CD4-positive, alpha-beta T cell treated with Interleukin-6 for 4 hours (primary cell): ENCODE data around the gene GIT1.

Experiments
- DNase-seq: peaks from one replicate; pipeline ENCODE4 v3.0.0-alpha.2; 2020; ENCODE audit warnings: mixed read lengths

Gene GIT1

GRCh38 chr17:29592850-29593551, 3.6 kb upstream of the GIT1 start, which contains the start of gene ANKRD13B:
ANKRD13B (plus strand) TSS chr17:29593132; CDS start chr17:29593622, 490 bp downstream.
- peak; percentile 54 for DNase-seq

DNA sequence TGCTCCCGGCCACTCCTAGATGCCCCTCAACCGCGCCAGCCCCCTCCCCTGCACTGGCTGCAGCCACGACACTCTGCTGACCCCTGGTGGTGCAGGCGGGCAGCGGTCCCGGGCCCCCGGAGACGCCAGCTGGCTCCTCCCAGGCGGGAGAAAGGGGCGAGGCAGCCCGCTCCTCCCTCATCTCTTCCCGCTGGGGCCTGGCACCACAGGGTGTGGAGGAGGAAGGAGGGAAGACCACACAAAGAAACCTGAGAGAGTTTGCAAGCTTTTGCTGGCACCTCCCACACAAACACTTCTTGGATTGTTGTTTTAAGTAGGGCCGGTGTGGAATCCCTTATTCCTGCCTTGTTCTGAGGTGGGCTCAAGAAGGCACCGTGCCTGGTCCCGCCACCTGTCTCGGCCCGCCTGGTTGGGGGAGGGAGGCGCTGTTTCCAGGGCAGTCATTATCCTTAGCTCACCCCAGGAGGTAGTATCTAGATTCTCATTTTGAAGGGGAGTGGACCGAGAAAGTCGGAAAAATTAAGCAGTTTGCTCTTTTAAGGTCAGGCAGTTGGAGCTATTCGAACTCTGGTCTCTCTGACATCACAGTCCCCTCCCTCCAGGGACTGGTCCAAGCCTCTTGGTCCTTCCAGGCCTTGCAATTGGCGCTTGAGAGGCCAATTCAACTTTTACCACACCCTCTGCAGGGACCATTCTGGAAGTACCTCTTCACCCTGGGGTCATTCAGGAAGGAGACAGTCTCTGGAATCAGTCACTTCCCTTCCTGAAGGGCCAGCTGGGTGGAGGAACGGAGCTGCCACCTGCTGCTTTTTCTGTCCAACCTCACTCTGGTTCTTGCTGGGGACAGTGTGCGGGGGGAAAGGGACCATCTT, 2.5 kb upstream of the GIT1 start:
- peak; percentile 84 for DNase-seq

DNA sequence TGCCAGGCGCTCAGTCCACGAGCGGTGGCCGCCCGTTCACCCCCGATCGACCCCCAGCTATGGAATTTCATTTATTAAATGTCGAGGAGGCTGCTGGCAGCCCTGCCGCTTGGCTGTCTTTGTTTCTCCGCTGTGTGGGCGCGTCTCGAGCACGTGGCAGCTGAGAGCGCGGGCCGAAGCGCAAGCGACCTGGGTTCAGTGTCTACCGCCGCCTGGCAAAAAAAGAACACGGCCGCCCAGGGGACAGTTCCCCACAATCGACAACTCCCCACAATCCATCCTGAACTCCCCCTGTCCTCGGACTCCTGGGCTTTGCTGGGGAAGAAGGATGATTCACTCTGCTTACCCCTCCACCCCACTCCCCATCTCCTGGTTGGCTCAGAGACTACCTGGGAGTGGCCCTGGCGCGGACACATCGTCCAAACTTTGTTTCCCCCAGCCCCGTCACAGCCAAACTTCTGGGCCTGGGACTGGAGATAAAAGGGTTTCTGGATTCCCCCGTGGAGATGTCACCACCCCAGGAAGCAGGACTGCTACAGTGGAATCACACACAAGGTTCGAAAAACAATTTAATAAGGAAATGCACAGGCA, 1.8 kb upstream of the GIT1 start:
- peak; percentile 44 for DNase-seq

GRCh38 chr17:29590411-29591145, 1.1 kb upstream of the GIT1 start:
- DNase-seq = peak; percentile 29

GRCh38 chr17:29588562-29589411, 661 bp downstream of the GIT1 start:
- DNase-seq = peak; percentile 60

DNA sequence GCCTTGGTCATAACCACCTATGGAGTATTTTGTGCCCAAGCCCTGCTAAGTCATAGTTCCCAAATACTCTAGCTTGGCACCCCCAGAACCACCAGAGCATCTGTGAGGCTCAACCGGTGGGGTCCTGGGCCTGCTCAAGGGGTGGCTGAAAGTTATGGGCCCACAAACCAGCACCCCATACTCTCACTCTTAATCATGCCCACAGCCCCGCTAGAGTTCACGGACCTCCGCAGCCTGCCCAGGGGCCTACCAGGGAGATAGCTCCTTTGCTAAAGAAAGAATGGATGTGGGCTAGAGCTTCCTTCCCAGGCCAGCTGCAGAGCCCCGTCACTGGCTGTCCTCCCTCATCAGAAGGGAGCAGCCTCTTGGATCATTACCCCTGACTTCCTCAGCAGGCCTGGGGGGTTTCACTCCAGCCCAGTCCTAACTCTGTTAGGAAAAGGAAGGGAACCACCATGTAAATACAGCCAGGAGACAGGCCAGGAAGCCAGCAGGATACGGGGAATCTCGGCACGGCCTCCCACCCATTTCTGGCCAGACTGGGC, 1.4 kb downstream of the GIT1 start:
- no peak for DNase-seq

GRCh38 chr17:29587591-29587990, 1.9 kb downstream of the GIT1 start:
- no peak for DNase-seq

DNA sequence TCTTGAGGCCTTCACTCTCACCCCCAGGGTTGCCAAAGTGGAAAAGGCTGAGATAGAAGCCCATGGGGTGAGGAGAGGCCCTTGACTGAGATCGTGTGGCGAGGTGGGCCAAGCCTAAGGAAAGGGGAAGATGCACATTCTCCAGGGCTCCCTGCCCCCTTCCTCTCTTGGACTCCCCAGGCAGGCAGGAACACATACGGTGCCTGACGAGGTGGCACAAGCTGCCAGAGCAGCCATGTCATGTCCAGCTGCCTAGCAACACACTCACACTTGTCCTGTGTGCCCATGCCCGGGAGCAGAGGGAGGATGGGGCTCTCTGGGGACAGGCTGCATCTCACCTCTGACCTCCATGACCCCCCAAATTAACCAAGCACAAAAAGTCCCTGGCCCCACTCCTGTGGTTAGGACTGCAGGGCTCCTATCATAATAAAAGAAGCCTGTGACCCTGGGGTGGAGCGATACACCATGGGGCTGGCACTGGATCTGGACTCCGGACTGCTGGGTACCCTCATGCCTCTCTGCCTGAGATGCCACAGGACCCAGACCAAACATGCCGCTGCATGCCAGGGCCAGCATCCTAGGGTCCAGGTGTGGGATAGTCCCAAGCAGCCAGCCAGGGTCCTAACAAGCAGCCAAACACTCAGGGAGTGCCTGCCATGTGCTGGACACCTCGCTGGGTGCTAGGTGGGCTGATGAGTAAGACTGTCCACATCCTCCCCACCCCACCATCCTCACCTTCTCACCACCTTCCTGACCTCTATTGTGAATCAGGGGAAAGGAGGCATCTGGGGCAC, 2.6 kb downstream of the GIT1 start:
- DNase-seq = no peak

- peak; percentile 59 for DNase-seq
Observed at GRCh38 chr17:29585080-29585751, 4.2 kb downstream of the GIT1 start.

GRCh38 chr17:29584452-29585079, 4.9 kb downstream of the GIT1 start:
- DNase-seq = no peak

- DNase-seq = no peak
Observed at GRCh38 chr17:29583324-29584248, 5.9 kb downstream of the GIT1 start.

DNA sequence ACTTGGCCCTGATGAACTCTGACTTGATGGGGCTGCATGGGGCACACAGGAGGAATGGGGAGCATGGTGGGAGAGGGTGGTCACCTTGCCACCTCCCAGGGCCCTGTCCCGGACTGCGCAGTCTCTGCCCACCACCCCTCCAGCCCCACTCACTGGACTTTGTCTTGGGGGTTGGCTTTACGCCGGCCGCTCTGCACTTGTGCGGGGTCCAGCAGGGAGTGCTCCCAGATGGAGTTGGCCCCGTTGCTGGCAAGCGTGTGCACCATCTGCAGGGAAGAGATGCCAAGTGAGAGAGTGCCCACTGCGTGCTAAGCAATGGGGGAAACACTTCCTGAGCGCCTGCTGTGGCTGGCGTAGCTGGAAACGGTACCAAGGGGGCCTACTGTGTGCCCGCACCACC, 6.7 kb downstream of the GIT1 start:
- DNase-seq = no peak

- no peak for DNase-seq
Observed at GRCh38 chr17:29582254-29582765, 7.1 kb downstream of the GIT1 start.

DNA sequence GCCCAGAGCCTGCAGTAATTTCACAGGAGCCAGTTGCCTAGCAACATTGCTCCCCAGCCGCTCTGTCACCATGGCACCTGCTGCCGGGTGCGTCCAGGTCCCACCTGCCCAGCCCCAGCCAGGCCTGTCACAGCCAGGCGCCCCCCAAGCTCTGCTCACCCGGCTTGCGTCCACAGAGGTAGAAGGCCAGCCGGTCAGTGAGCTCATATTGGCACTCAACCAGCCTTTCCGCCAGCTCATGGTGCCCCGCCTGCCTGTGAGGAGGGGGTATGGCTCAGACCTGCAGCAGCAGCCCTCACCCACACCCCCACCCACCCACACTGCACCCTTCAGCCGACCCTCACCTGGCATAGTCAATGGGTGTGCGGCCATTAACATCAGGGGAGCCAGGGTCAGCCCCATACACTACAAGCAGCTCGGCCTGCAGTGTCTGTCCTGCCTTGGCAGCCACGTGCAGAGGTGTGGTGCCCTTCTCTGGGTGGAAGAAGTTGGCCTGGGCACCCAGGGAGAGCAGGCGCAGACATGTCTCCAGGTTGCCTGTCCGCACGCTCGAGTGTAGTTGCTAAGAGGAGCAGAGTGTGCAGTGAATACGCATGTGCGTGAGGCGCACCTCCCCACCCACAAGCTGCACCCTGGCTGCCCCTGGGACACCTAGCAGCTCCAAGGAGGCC, 7.7 kb downstream of the GIT1 start:
- DNase-seq = no peak

DNA sequence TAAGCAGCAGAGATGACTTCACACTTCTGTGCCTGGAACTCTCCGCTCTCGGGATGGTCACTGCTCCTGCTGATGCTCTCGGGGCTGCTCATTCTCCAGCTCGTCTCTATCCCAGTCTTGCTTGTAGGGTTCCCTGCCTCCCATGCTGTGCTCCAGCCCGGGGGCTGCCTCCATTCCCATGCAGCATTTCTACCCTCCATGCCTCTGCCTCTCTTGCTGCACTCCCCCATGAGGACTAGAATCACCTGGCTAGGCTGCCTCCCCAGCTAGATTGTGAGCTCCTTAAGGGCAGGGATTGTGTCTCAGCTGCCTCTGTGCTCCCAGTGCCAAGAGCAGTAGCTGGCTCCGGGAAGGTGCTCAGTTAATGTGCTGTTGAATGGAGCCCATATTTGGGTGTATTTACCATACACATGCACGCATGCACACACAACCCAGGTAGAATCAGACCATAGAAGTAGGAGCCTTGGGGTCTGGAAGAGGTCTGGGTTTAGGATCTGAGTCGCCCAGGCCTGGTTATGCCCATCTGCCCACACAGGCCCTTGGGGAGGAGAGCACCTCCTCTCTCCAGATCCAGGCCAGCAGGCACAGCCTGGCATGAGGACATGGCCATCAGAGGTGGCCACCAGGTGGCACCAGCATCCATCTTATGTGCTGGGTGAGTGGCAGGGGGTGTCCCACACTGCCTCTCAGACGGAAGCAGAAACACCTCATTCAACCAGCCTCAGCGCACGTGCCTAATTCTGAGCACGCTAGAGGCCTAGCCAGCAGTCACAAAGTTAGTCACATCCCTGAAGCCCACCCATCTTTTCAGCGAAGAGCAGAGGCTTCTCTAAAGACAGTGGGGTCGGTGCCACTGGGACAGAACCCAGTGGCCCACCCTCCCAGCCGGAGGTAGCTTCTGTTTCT, 9.3 kb downstream of the GIT1 start:
- peak; percentile 93 for DNase-seq

DNA sequence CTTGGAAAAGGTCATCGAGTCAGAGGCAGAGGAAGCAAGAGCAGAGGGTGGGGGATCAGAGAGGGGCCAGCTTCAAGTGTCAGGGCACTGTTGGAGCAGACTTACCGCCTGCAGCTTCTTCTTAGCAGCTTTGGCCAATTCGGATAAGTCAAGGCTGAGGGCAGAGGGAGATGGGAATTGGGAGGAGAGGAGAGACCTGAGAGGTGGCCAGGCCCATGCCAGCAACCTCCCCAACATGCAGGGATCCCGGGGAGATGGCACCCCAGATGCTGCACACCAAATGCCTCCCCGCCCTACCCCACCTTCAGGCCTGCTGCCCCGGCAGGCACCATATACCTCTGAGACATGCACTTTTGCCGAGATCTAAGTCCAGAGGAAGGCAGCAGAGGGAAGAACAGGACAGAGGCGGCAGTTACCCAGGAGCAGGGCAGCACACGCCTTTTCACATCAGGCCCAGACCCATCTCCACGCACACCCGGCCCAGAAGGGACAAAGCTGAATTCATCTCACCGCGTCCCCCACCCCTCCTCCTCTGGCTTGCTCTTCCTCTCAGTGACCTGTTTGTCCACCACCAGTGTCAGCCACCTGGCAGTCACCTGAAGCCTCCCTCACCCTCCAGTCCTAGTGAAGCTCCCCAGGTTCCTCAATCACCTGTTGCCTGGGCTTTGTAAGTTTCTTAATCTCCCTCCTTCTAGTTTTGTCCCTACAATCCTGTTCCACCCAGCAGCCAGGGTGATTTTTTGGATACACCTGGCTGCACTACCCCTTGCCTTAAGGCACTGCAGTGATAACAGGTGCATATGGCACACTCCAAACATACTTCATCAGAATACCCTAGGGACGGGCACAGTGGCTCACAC, 10.6 kb downstream of the GIT1 start:
- no peak for DNase-seq
